Muscle of leg (tissue), 11 donors: ENCODE data around the gene GLB1L2. TPM values are rescaled to one million over a fixed set of nuclear protein-coding genes. Genes with fewer than 3 reads are reported as not detected.
"Not testable (repeated sequence)": the region's sequence is repeated elsewhere in the genome, so short reads cannot be mapped to it uniquely, and the experiment has no call there.

Experiments
- DNase-seq: peaks from one replicate; pipeline ENCODE4 v3.0.0; 2013
- H3K27ac ChIP-seq: one replicate; pipeline ENCODE4 v1.5.1; 2013; ENCODE audit warnings: mild to moderate bottlenecking, low read length, control low read depth
- H3K27me3 ChIP-seq: one replicate; pipeline ENCODE4 v1.6.1; 2013; ENCODE audit warnings: low read length; ENCODE audit not compliant: control insufficient read depth, insufficient read depth
- H3K36me3 ChIP-seq: one replicate; pipeline ENCODE4 v1.6.1; 2013; ENCODE audit warnings: low read length; ENCODE audit not compliant: control insufficient read depth, insufficient read depth
- H3K4me1 ChIP-seq: one replicate; pipeline ENCODE4 v1.6.1; 2013; ENCODE audit warnings: low read length; ENCODE audit not compliant: control insufficient read depth, insufficient read depth
- H3K4me3 ChIP-seq: one replicate; pipeline ENCODE4 v1.5.1; 2013; ENCODE audit warnings: low read length, control low read depth
- H3K9me3 ChIP-seq: replicated peaks from 2 replicates; pipeline ENCODE4 v1.6.1; 2013; ENCODE audit warnings: low read depth, low read length; ENCODE audit not compliant: control insufficient read depth
- WGBS: methylation state at CpG from one replicate; pipeline ENCODE4 v1.1.5; 2013; ENCODE audit warnings: missing lambda C conversion rate; ENCODE audit not compliant: insufficient coverage; 5-methylcytosine and 5-hydroxymethylcytosine counted together
- polyA plus RNA-seq, 8 donors: library from polyadenylated mRNA; unstranded; fragments of 120-200 nt; gene quantifications; one replicate each; pipeline versions ENCODE4 v1.2.1 to v1.2.3, GENCODE V29; 2013; ENCODE audit warnings: inconsistent platforms in 1 of 8, low replicate concordance in 1 of 8; ENCODE audit not compliant: insufficient read length in 8 of 8, insufficient read depth in 1 of 8
- total RNA-seq: library from RNA; stranded (reverse); fragments of 120-200 nt; gene quantifications from one replicate; pipeline ENCODE4 v1.2.4, GENCODE V29; 2013

Gene GLB1L2
- total and polyA plus RNA-seq, 9 donors, result 0.20 to 1.2 (median 0.40) TPM

DNA sequence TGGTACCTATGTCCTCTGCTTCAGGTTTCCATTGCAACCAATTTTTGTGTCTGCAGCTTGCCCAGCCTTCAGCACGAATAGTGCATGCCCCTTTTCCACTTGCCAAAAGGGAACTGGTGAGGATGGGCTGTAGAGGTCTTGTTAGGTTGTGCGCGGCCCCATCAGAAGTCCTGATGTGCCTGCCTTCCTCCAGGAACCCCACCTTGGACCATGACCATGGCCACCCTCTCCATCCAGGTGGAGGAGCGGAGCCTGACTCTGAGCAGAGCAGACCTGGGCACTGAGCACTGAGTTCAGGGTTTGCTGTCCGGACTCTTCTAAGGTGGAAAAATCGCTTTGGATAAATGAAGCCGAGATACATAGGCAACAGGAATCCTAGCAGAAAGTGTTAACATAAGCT lies 6.9 kb downstream of the GLB1L2 start:
- no peak for DNase-seq
- 100% methylated on average over 4 of the region's 7 CpGs for WGBS
- H3K9me3 ChIP-seq, result no peaks in the 10 kb centered on the region
- no peaks in the 10 kb centered on the region for H3K36me3 ChIP-seq
- H3K4me3 ChIP-seq, result no peak overlapping the region
- peaks cover 9% of the 10 kb centered on the region for H3K27me3 ChIP-seq
- no peaks in the 10 kb centered on the region for H3K4me1 ChIP-seq
- H3K27ac ChIP-seq, result no peak overlapping the region

DNA sequence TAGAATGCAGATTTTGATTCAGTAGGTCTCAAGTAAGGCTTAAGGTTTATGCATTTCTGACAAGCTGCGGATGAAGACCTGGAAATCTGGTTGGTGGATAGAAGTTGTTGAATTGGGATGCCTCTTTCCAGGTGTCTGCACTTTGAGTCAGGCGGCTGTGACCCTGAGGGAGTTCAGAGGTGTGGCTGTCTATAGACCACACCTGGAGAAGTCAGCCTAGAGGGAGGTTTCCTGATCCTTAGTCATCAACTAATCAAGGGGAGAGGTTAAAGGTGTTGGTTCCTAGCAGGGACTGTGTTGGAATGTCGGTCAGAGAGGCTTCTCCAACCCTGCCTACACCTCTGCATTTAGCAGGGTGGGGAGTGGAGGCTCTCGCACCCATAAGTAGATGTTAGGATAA lies 8.0 kb downstream of the GLB1L2 start:
- Histone ChIP-seq H3K27ac (no peak overlapping the region), H3K36me3 (no peaks in the 10 kb centered on the region), H3K4me3 (no peak overlapping the region), H3K9me3 (no peaks in the 10 kb centered on the region), H3K4me1 (no peaks in the 10 kb centered on the region), H3K27me3 (peaks cover 8% of the 10 kb centered on the region)
- DNase-seq, result no peak
- WGBS, result 61% methylated on average over 2 of the region's 4 CpGs

DNA sequence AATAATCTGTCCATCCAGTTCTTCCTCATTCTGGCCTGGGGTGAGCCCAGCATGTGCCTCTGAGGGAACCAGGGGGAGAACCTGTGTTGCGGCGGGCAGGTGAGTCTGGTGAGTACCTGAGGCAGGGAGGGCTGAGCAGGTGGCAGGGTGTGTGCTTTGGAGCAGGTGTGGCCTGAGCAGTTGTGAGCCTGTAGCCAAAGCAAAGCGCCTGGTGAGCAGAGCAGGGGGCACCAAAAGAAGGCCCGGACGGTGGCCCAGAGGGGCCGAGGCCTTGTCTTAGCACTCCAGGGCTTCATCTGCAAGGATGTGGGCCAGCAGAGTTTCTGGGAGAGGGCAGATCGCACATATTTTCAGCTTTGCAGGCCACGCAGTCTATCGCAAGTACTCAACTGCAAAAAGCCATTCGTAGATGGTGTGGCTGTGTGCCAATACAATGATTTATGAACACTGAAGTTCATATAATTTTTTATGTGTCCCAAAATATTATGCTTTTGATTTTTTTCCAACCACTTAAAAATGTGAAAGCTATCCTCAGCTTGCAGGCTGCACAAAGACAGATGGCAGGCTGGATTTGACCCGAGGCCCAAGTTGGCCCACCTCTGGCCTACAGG lies 8.7 kb downstream of the GLB1L2 start:
- Histone ChIP-seq H3K9me3 (no peaks in the 10 kb centered on the region), H3K27me3 (peaks cover 8% of the 10 kb centered on the region), H3K36me3 (no peaks in the 10 kb centered on the region), H3K27ac (no peak overlapping the region), H3K4me1 (no peaks in the 10 kb centered on the region), H3K4me3 (no peak overlapping the region)
- DNase-seq, result no peak
- 60% methylated on average over 6 of the region's 11 CpGs for WGBS

DNA sequence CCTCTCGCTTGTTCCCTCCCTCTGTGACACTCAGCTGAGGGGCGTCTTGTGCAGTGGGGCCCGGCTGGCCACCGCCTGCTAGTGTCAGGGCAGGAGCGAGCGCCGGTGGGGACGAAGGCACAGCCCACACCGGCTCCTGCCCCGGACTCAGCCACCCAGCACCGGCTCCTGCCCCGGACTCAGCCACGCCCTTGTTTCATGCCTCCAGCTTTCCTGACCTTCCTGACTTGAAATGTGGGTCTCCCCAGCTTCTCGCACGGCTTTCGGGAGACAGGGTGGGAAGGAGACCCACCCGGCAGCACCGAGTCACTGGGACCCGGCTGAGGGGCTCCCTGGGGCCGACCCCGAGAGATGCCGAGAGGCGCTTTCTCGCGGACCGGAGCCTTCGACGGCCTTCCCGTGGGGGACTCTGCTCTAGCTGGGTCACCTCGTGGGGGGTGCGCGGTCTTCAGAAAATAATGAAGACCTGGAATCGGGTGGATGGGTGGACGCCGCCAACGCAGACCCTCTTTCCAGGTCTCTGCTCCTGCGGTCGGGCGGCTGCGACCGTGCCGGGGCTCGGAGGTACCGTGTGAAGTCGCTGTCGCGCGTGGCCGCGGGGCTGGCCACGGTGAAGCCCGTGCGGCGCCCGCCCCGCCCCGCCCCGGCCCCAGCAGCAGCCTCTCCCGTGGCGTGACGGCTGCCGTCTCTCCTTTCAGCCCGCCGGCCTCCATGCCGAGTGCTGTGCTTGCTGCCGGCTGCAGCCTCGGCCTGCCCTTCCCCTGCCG lies 10.2 kb downstream of the GLB1L2 start:
- H3K36me3 ChIP-seq, result no peaks in the 10 kb centered on the region
- no peaks in the 10 kb centered on the region for H3K4me1 ChIP-seq
- peaks cover 8% of the 10 kb centered on the region for H3K27me3 ChIP-seq
- H3K27ac ChIP-seq, result no peak overlapping the region
- WGBS, result 83% methylated on average over 67 of the region's 68 CpGs
- no peaks in the 10 kb centered on the region for H3K9me3 ChIP-seq
- H3K4me3 ChIP-seq, result no peak overlapping the region
- DNase-seq, result no peak

DNA sequence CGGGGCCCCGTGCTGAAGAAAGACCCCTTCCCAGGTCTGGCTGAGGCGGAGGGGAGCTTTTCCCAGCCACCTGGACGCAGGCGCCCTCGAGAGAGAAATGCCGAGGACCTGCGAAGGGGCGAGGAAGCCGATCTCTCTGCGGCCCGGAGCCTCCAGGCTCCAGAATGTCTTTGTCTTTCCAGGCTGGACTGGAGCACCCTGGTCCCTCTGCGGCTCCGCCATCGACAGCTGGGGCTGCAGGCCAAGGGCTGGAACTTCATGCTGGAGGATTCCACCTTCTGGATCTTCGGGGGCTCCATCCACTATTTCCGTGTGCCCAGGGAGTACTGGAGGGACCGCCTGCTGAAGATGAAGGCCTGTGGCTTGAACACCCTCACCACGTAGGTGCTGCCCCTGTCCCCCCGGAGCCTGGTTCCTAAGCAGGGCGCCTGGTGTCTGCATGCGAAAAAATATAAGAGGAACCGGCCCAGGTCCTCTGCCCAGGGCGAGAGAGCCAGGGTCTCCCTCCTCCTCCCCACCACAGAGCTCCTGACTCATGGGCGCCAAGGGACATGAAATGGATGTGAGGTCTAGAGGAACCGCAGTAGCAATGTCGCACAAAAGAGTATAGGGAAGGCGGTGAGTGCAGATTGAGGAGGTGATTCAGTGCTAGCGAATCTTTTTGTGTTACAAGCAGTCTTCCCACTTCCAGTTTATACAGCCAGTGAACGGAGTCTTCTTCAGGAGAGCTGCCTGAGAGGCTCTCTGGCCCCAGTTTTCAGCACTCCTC lies 11.0 kb downstream of the GLB1L2 start:
- 67% methylated on average over 18 of the region's 30 CpGs for WGBS
- Histone ChIP-seq H3K27ac (no peak overlapping the region), H3K36me3 (no peaks in the 10 kb centered on the region), H3K4me3 (no peak overlapping the region), H3K4me1 (no peaks in the 10 kb centered on the region), H3K27me3 (peaks cover 6% of the 10 kb centered on the region), H3K9me3 (no peaks in the 10 kb centered on the region)
- DNase-seq, result no peak

DNA sequence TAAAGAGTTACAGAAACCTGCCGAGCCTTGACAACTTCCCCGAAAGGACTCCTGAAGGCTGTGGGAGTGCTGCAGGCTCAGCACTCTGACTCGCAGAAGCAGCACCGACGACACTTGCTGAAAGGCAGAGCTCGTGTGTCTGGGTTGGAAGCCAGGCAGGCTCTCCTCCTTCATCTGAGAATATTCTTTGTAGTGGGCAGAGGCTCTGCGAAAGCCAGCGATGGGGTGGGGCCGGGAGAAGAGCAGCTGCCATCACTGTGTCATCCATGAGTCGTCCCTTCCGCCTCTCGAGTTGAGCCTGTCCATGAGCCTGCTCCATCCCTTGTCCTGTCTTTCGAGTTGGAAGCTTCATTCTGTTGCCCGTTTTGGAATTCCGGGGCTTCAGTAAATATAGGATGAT lies 11.9 kb downstream of the GLB1L2 start:
- Histone ChIP-seq H3K4me1 (no peaks in the 10 kb centered on the region), H3K27me3 (peaks cover 6% of the 10 kb centered on the region), H3K4me3 (no peak overlapping the region), H3K36me3 (no peaks in the 10 kb centered on the region), H3K9me3 (no peaks in the 10 kb centered on the region), H3K27ac (no peak overlapping the region)
- DNase-seq, result no peak
- 78% methylated on average over 12 of the region's 15 CpGs for WGBS

DNA sequence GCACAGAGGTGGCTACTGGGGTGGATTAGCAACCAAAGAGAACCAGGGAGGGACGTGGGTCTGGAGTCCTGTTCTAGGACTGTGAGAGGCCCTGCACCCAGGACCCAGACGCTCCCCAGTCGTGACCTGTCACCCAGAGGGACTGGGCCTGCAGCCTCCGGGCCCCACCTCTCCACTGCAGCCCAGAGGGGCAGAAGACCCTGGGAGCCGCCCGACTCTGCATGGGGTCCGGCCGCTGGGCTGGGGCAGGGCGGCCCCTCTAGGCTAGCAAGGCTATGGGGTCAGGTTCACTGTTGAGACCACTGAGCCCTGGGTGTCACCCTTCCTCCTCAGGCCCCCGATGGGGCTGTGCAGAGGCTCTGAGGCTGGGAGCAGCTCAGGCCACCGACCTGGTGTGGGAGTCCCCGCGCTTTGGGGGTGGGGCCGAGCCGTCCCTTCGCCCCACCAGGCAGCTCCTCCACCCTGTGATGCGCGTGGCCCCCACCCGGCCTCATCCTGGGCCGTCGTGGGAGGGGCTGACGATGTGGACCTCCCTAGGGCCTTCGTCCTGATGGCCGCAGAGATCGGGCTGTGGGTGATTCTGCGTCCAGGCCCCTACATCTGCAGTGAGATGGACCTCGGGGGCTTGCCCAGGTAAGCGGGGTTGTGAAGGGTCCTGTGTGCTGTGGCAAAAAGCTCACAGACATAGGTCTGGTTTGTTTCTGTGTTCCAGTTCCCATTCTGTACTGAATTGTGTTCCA lies 12.9 kb downstream of the GLB1L2 start:
- DNase-seq, H3K4me1 ChIP-seq, H3K27me3 ChIP-seq, H3K36me3 ChIP-seq, H3K4me3 ChIP-seq, H3K9me3 ChIP-seq, H3K27ac ChIP-seq: not testable (repeated sequence)
- WGBS, result 73% methylated on average over 5 of the region's 28 CpGs

DNA sequence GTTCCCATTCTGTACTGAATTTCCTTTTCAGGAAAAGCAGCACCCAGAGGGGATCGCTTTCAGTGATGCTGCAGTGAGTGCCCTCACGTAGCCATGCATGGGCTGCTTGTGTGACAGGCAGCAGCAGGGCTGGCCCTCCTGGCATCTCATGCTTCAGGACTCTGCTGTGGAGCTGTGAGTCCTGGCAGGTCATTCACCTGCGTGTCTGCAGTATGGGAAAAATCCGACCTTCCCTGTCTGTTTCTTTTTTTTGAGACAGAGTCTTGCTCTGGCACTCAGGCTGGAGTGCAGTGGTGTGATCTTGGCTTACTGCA lies 13.4 kb downstream of the GLB1L2 start:
- H3K4me3 ChIP-seq, result no peak overlapping the region
- no peak for DNase-seq
- no peaks in the 10 kb centered on the region for H3K9me3 ChIP-seq
- no peaks in the 10 kb centered on the region for H3K4me1 ChIP-seq
- H3K27ac ChIP-seq, result no peak overlapping the region
- WGBS, result 83% methylated on average over 4 of the region's 4 CpGs
- H3K36me3 ChIP-seq, result no peaks in the 10 kb centered on the region
- peaks cover 6% of the 10 kb centered on the region for H3K27me3 ChIP-seq

DNA sequence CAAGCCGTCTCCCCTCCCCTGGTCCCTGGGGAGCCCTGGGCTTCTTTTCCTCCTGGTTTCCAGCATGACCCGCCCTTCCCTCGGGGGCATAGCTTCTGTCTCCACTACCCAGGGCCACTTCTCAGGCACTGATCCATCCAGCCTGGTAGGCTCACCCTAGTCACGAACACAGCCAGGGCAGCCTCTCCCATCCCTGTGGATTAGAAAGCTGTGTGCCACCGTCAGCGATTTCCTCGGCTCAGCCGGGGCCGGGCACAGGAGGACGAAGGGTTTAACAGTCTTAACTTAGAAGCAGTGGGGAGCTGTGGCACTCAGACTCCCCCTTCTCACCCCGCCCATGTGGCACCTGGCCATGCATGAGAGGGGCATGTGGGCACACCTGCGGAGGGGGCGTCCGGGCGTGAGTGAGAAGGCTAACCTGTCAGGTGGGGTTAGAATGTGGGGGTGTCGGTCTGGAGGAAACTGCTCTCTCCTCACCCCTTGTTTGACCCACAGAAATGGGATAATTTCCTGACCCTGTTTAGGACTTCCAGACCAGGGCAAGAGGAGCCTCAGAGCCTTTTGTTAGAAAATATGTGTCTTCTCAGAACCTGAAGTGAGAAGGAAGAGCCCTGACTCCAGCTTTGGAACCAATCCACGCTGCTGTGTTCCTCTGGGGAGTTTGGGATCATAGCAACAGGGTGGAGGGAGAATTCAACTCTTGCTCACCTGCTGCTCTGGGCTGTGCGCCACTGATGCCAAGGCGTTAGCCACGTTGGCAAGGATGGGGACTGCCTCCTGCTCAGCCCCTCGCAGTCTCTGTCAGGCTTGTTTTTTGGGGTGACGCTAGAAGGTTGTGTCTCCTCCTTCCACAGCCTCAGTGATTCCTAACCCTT lies 14.6 kb downstream of the GLB1L2 start:
- H3K27me3 ChIP-seq, result peaks cover 6% of the 10 kb centered on the region
- H3K36me3 ChIP-seq, result no peaks in the 10 kb centered on the region
- no peaks in the 10 kb centered on the region for H3K9me3 ChIP-seq
- 68% methylated on average over 11 of the region's 22 CpGs for WGBS
- no peak for DNase-seq
- no peak overlapping the region for H3K27ac ChIP-seq
- no peak overlapping the region for H3K4me3 ChIP-seq
- no peaks in the 10 kb centered on the region for H3K4me1 ChIP-seq
